ENCODE measurements around the gene LMX1A.

GRCh38 chr1:165367375-165367993 lies 11.0 kb upstream of the LMX1A start:
- TF ChIP-seq CTCF (conservative IDR thresholded peaks at IDR 0.05; ENCODE audit: low read depth in 2 of 2) (peak; percentile 94 to 96), ZNF114 (CRISPR knock-in tag; IDR thresholded peaks at IDR 0.05) (no peak), POLR2AphosphoS5 (IDR thresholded peaks at IDR 0.05; ENCODE audit: low read depth) (no peak), EZH2 (IDR thresholded peaks at IDR 0.05; ENCODE audit: low read depth, unreplicated experiment) (no peak), ZNF331 (CRISPR knock-in tag; IDR thresholded peaks at IDR 0.05; ENCODE audit: low read depth) (no peak), EZH2phosphoT487 (IDR thresholded peaks at IDR 0.05; ENCODE audit: unreplicated experiment) (no peak), REST (IDR thresholded peaks at IDR 0.05; ENCODE audit: unreplicated experiment) (no peak), CREB1 (CRISPR knock-in tag; IDR thresholded peaks at IDR 0.05; ENCODE audit: low read depth) (no peak), JUNB (IDR thresholded peaks at IDR 0.05; ENCODE audit: unreplicated experiment) (no peak), ETS1 (IDR thresholded peaks at IDR 0.05) (no peak), NANOG (IDR thresholded peaks at IDR 0.05; ENCODE audit: borderline replicate concordance) (no peak)

Data from GM23338 (cell line).